ENCODE data around the gene RMDN2.

The RMDN2 gene

DNA sequence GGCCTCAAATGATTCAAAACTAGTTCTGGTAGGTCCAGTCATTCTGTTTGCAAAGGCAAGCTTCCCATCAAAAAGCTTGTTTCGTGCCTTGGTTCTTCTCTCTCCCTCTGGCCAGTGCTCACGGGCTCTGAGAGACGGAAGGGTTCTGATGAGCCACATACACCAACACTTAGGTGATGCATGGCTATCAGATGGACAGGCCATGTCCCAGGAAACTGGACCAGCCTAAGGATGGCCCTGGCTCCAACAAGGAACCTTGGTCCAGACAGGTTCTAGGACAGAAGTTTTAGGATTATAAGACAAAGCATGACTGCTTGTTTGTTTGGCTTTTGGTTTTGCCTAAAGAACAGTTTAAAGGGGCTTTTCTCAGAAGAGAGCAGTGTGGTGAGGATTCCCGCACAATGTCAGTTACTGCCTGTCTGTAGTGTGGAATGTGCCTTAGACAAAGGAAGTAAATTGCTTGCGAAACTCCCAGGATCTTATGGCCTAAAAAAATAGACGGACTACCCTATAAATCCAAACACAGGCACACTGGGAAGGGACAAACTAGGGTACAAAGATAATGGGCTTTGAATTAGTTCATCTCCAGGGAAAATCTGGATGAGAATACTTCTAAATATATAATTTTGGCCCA lies 140.5 kb downstream of the RMDN2 start:
- no peak overlapping the region for H3K4me3 ChIP-seq (ENCODE audit: low read depth, low read length)
- peak; percentile 59 for DNase-seq (ENCODE audit: low read depth)
- TF ChIP-seq, protein P1, sequence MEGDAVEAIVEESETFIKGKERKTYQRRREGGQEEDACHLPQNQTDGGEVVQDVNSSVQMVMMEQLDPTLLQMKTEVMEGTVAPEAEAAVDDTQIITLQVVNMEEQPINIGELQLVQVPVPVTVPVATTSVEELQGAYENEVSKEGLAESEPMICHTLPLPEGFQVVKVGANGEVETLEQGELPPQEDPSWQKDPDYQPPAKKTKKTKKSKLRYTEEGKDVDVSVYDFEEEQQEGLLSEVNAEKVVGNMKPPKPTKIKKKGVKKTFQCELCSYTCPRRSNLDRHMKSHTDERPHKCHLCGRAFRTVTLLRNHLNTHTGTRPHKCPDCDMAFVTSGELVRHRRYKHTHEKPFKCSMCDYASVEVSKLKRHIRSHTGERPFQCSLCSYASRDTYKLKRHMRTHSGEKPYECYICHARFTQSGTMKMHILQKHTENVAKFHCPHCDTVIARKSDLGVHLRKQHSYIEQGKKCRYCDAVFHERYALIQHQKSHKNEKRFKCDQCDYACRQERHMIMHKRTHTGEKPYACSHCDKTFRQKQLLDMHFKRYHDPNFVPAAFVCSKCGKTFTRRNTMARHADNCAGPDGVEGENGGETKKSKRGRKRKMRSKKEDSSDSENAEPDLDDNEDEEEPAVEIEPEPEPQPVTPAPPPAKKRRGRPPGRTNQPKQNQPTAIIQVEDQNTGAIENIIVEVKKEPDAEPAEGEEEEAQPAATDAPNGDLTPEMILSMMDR (conservative IDR thresholded peaks at IDR 0.05; ENCODE audit: low read depth, low read length) = no peak

DNA sequence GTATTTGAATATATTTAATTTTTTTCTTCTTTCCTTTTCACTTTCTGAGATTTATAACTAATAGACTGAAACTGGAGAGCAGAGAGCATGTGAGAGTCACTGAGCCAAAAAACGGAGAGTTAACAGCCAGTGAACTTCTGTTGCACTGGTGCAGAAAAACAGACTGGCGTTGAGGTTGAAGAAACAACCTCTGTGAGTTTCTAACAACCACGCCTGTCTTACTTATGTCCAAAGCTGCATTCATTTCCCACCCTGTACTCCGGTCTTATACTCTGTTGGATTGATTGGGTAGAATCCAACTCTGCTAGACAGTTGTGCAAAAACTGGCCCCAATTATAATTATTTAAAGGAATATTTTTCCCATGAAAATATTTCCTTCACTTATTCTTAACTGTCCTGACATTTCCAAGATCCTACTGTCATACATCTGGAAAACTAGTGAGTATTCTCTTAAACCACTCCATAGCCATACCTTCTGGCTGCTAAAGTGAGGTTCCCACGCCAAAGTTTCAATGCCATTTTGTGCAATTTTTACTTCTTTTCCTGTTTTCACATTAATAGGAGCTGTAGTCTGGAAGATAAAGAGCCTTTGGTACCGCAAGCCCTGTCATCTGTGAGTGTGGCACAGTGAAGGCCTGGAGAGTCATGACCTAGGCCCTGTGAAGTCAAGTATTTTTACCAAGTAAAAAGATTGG lies 141.5 kb downstream of the RMDN2 start:
- peak; percentile 34 for DNase-seq (ENCODE audit: low read depth)
- H3K4me3 ChIP-seq (ENCODE audit: low read depth, low read length) = peak overlapping the region; percentile 83
- TF ChIP-seq, protein P1 (conservative IDR thresholded peaks at IDR 0.05; ENCODE audit: low read depth, low read length) = no peak
